ENCODE results near the gene ID3.

The ID3 gene

DNA sequence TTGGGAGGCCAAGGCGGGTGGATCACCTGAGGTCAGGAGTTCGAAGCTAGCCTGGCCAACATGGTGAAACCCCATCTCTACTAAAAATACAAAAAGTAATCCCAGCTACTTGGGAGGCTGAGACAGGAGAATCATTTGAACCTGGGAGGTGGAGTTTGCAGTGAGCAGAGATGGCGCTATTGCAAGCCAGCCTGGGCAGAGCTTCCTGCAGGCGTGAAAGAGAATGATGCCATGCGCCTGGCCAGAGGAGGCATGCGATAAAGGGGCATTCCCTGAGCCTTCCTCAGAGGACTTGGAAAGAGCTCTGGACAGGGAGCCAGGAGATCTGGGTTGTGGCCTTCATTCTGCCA lies 31.4 kb downstream of the ID3 start:
- no peak for DNase-seq (ENCODE audit: low read depth in 2 of 2)

DNA sequence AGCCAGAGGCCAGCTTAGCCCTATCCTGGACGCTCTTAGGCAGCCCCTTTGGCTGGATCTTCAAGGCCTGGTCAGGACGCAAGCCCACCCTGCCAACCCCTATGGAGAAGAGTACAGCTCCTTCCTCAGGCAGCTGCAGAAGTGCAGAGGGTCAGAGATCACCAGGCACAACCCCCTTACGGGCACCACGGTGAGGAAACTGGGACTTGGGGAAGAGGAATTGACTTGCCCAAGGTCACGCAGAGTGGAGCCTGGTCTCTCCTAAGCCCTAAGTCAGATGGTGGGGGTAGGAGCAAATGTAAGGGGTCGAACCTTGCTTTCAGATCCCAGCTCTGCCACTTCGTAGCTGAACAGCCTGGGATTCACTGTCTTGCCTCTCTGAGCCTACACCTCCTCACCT lies 31.9 kb downstream of the ID3 start:
- DNase-seq (ENCODE audit: low read depth in 2 of 2) = no peak

DNA sequence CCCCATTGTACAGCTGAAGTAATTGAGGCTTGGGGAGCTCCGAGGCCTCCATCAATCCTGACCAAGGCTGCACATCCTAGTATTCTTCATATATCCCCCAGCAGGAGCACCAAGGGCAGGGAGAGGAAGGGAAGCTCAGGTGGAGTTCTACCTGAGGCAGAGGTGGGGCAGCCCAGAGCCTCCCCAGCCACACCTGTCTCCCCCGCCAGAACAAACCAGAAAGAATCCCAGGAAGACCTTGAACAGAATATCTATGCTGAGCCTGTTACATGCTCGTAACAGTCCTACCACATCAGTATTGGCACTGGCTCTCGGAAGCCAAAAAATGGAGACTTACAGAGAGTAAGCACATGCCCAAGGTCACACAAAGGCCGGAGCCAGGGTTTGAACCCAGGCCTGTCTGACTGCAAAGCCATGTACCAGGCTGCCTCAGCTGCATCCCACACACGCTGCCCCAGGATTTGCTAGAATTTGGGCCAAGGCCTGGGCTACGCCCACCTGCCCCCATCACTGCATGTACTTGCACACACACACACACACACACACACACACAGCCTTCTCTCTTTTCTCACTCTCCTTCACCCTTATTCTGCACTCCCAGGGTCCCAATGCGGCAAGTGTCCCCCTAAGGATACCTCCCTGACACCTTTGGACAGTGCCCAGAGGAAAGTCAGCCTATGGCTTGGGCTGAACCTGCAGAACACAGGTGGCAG lies 32.8 kb downstream of the ID3 start:
- no peak for DNase-seq (ENCODE audit: low read depth in 2 of 2)

DNA sequence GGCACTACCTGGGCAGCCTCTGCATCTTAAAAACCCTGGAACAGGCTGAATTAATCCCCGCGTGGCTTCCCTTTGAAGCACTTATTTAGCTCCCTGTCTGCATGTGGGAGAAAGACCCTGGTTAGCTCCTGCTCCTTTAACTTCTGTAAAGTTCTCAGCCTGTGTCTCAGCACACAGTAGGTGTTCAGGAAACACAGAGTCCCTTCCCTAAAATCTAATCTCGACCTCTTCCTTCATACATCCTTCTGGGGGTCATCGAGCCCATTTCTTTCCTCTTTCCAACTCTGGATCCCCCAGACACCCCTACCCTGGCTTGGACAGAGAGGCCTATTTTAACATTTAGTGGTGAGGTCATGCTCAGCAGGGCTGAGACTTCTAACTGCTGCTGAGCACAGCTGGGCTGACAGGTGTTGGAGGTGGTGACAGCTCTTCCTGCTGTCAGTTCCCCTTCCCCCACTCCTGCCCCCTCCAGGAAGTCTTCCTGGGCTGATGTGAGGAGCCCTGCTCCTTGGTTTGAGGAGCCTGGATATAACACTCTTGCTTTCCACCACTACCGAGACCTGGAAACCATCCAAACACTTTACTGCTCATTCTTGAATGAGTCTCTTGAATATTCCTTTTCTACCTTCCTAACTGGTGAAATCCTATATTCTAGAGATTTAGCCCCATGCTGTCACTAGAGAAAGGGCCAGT lies 33.6 kb downstream of the ID3 start:
- DNase-seq (ENCODE audit: low read depth in 2 of 2) = no peak

DNA sequence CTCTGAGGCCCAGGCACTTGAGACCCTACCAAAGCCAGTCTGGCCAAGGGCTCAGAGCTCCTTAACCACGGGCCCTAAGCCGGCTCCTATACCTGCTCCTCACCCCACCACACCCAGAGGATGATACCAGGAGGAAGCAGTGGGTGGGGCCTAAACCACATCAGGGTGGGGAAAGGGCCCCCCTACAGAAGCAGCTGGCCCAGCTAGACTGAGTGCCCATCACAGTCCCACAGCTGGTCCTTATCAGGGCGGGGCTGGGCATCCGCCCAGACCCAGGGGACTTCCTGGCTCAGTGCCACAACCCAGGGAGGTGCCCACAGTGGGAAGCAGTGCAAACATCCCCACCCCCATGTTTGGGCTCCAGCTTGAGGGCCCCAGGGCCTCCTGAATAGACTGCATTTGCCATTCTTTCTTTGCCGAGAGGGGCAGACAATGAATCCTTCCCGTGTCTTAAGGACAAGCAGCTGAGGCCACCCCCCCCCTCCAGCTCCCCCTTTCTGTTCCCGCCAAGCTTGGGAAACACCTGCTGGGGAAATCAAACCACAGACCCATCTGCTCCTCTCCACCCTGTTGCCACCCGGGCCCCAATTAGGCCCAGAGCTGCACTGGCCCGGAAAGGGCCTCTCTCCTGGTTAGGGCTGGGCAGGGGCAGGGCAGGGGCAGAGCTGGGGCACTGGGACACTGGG lies 34.4 kb downstream of the ID3 start:
- no peak for DNase-seq (ENCODE audit: low read depth in 2 of 2)

DNA sequence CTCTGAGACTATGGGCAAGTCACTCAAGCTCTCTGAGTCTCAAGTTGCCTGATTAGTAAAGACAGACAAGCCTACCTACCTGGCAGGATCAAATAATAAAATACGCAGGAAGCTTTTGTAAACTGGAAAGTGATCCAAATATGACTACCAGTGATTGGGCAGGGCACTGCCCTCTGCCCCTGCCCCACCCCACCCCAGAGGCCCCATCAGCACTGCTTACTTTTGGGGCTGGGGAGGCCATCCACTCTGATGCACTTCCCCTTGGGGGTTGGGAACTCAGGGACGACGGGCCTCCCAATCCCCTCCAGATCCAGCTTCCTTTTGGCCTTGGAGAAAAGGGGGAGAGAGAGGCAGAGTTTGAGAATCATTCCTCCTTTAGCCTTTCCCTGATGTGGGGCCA lies 35.1 kb downstream of the ID3 start:
- DNase-seq (ENCODE audit: low read depth in 2 of 2) = no peak

DNA sequence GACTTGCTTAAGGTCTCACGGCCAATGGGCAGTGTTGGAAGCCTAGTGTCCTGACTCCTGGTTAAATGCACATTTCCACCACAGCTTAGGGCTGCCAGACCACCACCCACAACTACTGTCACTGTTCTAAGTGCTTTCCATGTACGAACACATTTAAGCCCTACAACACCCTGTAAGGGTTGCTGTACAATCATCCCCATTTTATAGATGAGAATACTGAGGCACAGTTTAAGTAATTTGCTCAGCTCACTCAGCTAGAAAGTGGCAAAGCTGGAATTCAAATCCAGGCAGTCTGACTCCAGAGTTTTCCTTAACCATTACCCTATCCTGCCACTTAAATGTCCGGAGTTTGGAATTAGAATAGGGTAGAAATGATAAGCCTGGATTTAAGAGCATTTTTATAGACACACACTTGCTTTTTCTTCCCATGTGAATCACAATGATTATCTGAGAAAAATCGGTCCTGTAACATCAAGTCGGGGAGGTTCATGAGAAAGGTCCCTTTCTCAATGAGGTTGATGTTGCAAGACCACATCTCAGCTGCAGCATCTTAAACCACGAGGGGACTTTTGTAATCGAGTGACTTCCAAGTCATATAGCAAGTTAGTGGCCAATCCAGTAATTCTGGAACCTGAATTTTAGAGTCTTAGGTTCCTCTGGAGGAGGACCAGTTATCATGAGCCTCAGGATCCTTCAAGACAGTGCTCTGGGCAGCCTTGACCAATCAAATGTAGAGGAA lies 36.9 kb downstream of the ID3 start:
- DNase-seq (ENCODE audit: low read depth in 2 of 2) = no peak

DNA sequence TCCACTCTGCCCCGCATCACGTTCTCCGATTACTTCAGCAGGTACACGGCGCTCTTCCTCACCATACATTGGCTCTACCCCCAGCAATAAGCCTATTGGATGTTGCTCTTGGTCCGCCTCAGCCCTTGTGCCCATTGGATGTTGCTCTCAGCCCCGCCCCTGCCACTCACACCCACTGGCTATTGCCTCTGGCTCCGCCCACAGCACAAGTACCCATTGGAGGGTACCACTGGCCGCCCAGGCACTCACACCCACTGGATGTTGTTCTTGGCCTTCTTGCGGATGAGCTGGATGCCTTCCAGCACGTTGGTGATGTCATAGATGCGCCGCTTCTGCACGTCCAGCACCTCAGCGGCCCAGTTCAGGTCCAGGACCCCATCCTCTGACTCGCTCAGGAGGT lies 37.7 kb downstream of the ID3 start:
- DNase-seq (ENCODE audit: low read depth in 2 of 2) = no peak

DNA sequence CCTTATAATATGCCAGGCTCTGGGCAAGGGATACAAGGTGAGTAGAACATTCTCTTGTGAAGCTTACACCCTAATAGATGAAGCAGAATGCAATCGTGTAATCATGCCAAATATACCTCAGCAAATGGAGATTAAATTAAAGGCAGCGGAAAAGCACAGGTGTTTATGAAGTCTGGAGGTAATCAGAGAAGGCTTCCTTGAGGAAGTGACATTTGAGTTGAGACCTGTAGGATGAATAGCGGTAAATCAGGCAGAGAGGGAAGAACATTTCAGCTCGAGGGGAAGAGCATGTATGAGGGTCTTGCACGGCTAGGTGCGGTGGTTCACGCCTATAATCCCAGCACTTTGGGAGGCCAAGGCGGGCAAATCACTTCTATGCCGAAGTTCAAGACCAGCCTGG lies 41.7 kb downstream of the ID3 start:
- DNase-seq (ENCODE audit: low read depth in 2 of 2) = no peak

DNA sequence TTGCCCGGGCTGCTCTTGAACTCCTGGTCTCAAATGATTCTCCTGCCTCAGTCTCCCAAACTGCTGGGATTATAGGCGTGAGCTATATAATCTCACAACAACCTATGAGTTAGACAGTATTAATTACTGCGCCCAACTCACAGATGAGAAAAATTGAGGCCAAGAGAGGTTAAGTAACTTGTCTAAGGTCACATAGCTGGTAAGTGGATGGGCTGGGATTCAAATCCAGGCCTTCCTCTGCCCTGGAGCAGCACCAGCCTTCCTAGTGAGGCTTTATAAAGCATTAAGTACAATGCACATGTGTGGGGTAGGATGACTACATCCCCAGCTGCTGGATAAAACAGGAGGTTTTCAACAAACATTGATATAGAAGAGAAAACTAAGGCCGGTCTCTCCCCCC lies 43.4 kb downstream of the ID3 start:
- no peak for DNase-seq (ENCODE audit: low read depth in 2 of 2)

DNA sequence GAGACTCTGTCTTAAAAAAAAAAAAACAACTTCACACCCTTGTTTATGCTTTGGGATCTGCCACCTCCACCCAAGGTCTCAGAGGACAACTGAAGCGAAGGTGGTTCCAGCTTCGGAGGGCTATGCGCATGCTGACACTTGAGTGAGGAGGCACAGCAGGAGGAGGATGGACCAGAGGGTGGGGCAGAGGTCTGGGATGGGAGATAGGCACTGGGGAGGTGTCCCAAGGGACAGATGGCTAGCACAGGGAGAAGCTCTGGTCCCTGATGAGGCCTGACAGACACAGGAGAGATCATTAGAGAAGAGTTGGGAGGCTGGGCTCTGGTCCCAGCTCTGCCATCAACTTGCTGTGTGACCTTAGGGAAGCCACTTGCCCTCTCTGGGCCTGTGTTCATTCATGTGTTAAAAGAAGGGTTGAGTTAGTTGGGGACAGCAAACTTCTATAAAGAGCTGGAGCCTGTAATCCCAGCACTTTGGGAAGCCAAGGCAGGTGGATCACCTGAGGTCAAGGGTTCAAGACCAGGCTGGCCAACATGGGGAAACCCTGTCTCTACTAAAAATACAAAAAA lies 45.1 kb downstream of the ID3 start:
- DNase-seq (ENCODE audit: low read depth in 2 of 2) = no peak

DNA sequence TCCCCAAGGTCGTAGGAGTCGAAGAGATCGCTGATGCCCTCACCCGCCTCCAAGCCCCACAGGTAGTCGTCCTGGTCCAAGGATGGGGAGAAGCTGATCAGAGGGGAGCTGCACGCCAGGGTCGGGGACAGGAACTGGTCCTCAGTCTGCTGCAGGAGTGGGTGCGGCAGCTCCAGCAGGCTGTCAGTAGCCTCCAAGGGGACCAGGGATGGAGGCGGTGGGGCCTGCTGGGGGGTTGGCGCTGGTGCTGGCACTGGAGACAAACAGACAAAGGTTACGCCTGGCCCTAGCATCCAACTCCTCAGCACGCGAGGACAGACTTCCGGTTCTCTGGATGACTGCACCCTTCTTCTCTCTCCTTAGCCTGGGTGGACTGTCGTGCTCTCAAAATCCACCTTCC lies 49.4 kb downstream of the ID3 start:
- no peak for DNase-seq (ENCODE audit: low read depth in 2 of 2)
